Activated T-cell treated with anti-CD3 and anti-CD28 coated beads, Interleukin-2, amount 50 U/mL, for 72 hours (primary cell): Measurements from ENCODE around the gene EYA2. TPM values are rescaled to one million over a fixed set of nuclear protein-coding genes. Genes with fewer than 3 reads are reported as not detected.
"Not testable (repeated sequence)": the region's sequence is repeated elsewhere in the genome, so short reads cannot be mapped to it uniquely, and the experiment has no call there.

ENCODE experiments used
- ATAC-seq, 2 donors: fragments of 150-1000 bp; cut with Tn5 transposase; replicated peaks in 1 of 2; 2 replicates each; pipeline ENCODE4 v1.10.0; 2021; ENCODE audit warnings: moderate library complexity in 2 of 2, mild to moderate bottlenecking in 1 of 2
- DNase-seq, 2 donors: peaks; one replicate each; pipeline ENCODE4 v3.0.0; 2021 to 2022; ENCODE audit warnings: mixed read lengths in 1 of 2
- H3K27ac Mint-ChIP-seq: one replicate; pipeline ENCODE4 v1.8.0; 2022; ENCODE audit warnings: mild to moderate bottlenecking, moderate library complexity, mixed read lengths
- H3K27me3 Mint-ChIP-seq: one replicate; pipeline ENCODE4 v1.8.0; 2022; ENCODE audit warnings: low read depth, mixed read lengths
- H3K36me3 Mint-ChIP-seq, 2 donors: one replicate each; pipeline ENCODE4 v1.8.0; 2022; ENCODE audit warnings: mixed read lengths in 2 of 2, mild to moderate bottlenecking in 1 of 2; ENCODE audit not compliant: insufficient read depth in 2 of 2
- H3K4me1 Mint-ChIP-seq: one replicate; pipeline ENCODE4 v1.8.0; 2022; ENCODE audit warnings: low read depth, mixed read lengths
- H3K4me3 Mint-ChIP-seq, 2 donors: one replicate each; pipeline ENCODE4 v1.8.0; 2022; ENCODE audit warnings: mild to moderate bottlenecking in 2 of 2, mixed read lengths in 2 of 2, moderate library complexity in 2 of 2
- H3K9me3 Mint-ChIP-seq, 2 donors: one replicate each; pipeline ENCODE4 v1.8.0; 2022; ENCODE audit warnings: mixed read lengths in 2 of 2
- total RNA-seq, 2 donors: library from RNA; stranded (reverse); gene quantifications; one replicate each; pipeline ENCODE4 v1.2.3, GENCODE V29; 2022

Gene EYA2
- total RNA-seq, 2 donors from 2014 or later = 0.12 TPM; not detected in 1

GRCh38 chr20:46954490-46955038, 59.9 kb downstream of the EYA2 start:
- peaks cover 0 to 6% of the 10 kb centered on the region in 2 donors for H3K36me3 Mint-ChIP-seq
- H3K4me3 Mint-ChIP-seq = no peak overlapping the region
- H3K9me3 Mint-ChIP-seq = peaks cover 0 to 4% of the 10 kb centered on the region in 2 donors
- ATAC-seq (no peak), DNase-seq (no peak)
- peaks cover 21% of the 10 kb centered on the region for H3K27me3 Mint-ChIP-seq
- H3K4me1 Mint-ChIP-seq = peaks cover 11% of the 10 kb centered on the region
- H3K27ac Mint-ChIP-seq = no peak overlapping the region

- Mint-ChIP-seq H3K4me1 (peaks cover 11% of the 10 kb centered on the region), H3K9me3 (peaks cover 0 to 4% of the 10 kb centered on the region in 2 donors), H3K4me3 (no peak overlapping the region), H3K27ac (no peak overlapping the region), H3K36me3 (peaks cover 0 to 6% of the 10 kb centered on the region in 2 donors), H3K27me3 (peaks cover 25% of the 10 kb centered on the region)
- no peak for ATAC-seq
- DNase-seq = no peak
Measured at GRCh38 chr20:46955601-46956556, 61.2 kb downstream of the EYA2 start.

- no peak overlapping the region for H3K4me3 Mint-ChIP-seq
- DNase-seq (no peak), ATAC-seq (peak; percentile 47 to 81)
- H3K36me3 Mint-ChIP-seq = peaks cover 0 to 4% of the 10 kb centered on the region in 2 donors
- no peak overlapping the region for H3K27ac Mint-ChIP-seq
- H3K4me1 Mint-ChIP-seq = no peaks in the 10 kb centered on the region
- H3K9me3 Mint-ChIP-seq = peaks cover 3 to 4% of the 10 kb centered on the region in 2 donors
- peaks cover 10% of the 10 kb centered on the region for H3K27me3 Mint-ChIP-seq
Measured at GRCh38 chr20:46959081-46959692, 64.5 kb downstream of the EYA2 start.

- Mint-ChIP-seq H3K4me1 (no peaks in the 10 kb centered on the region), H3K4me3 (no peak overlapping the region), H3K36me3 (peaks cover 0 to 4% of the 10 kb centered on the region in 2 donors), H3K27ac (no peak overlapping the region), H3K27me3 (peaks cover 8% of the 10 kb centered on the region), H3K9me3 (peaks cover 3 to 4% of the 10 kb centered on the region in 2 donors)
- no peak for ATAC-seq
- DNase-seq = no peak
Measured at GRCh38 chr20:46959821-46960220, 65.2 kb downstream of the EYA2 start.

- peaks cover 0 to 4% of the 10 kb centered on the region in 2 donors for H3K36me3 Mint-ChIP-seq
- ATAC-seq = no peak
- no peak overlapping the region for H3K27ac Mint-ChIP-seq
- H3K27me3 Mint-ChIP-seq = peaks cover 8% of the 10 kb centered on the region
- H3K4me3 Mint-ChIP-seq = no peak overlapping the region
- no peaks in the 10 kb centered on the region for H3K4me1 Mint-ChIP-seq
- DNase-seq = no peak
- peaks cover 3 to 4% of the 10 kb centered on the region in 2 donors for H3K9me3 Mint-ChIP-seq
Measured at GRCh38 chr20:46960536-46960935, 65.9 kb downstream of the EYA2 start.

- not testable (repeated sequence) for H3K9me3 Mint-ChIP-seq, H3K36me3 Mint-ChIP-seq
Measured at GRCh38 chr20:46961968-46962367, 67.3 kb downstream of the EYA2 start.

GRCh38 chr20:46962452-46963195, 68.0 kb downstream of the EYA2 start:
- Mint-ChIP-seq H3K4me1 (no peaks in the 10 kb centered on the region), H3K4me3 (no peak overlapping the region), H3K27ac (no peak overlapping the region), H3K9me3 (peaks cover 0 to 3% of the 10 kb centered on the region in 2 donors), H3K36me3 (no peaks in the 10 kb centered on the region), H3K27me3 (peaks cover 8% of the 10 kb centered on the region)
- no peak for DNase-seq
- no peak for ATAC-seq

More at GRCh38 chr20:46961968-46962367, 67.3 kb downstream of the EYA2 start:
- H3K4me3 Mint-ChIP-seq, H3K27ac Mint-ChIP-seq, ATAC-seq, H3K27me3 Mint-ChIP-seq, H3K4me1 Mint-ChIP-seq, DNase-seq: not testable (repeated sequence)

- Mint-ChIP-seq H3K36me3 (no peaks in the 10 kb centered on the region), H3K4me1 (no peaks in the 10 kb centered on the region), H3K27ac (no peak overlapping the region), H3K27me3 (peaks cover 11% of the 10 kb centered on the region), H3K9me3 (peaks cover 0 to 3% of the 10 kb centered on the region in 2 donors), H3K4me3 (no peak overlapping the region)
- ATAC-seq (no peak), DNase-seq (no peak)
Measured at GRCh38 chr20:46963196-46963529, 68.5 kb downstream of the EYA2 start.

GRCh38 chr20:46963758-46964617, 69.3 kb downstream of the EYA2 start:
- Mint-ChIP-seq H3K27ac (no peak overlapping the region), H3K4me3 (no peak overlapping the region), H3K9me3 (peaks cover 0 to 3% of the 10 kb centered on the region in 2 donors), H3K36me3 (no peaks in the 10 kb centered on the region), H3K4me1 (no peaks in the 10 kb centered on the region), H3K27me3 (peaks cover 13% of the 10 kb centered on the region)
- DNase-seq = no peak
- ATAC-seq = no peak

GRCh38 chr20:46964618-46965455, 70.2 kb downstream of the EYA2 start:
- Mint-ChIP-seq H3K9me3 (peaks cover 0 to 3% of the 10 kb centered on the region in 2 donors), H3K4me3 (no peak overlapping the region), H3K27ac (no peak overlapping the region), H3K4me1 (no peaks in the 10 kb centered on the region), H3K36me3 (no peaks in the 10 kb centered on the region), H3K27me3 (peaks cover 7% of the 10 kb centered on the region)
- DNase-seq (no peak), ATAC-seq (no peak)

- Mint-ChIP-seq H3K4me3 (no peak overlapping the region), H3K27me3 (peaks cover 11% of the 10 kb centered on the region), H3K36me3 (no peaks in the 10 kb centered on the region), H3K4me1 (no peaks in the 10 kb centered on the region), H3K9me3 (peaks cover 0 to 3% of the 10 kb centered on the region in 2 donors), H3K27ac (no peak overlapping the region)
- DNase-seq = no peak
- ATAC-seq = no peak
Measured at GRCh38 chr20:46965477-46965876, 70.8 kb downstream of the EYA2 start.
